Stimulated activated CD8-positive, alpha-beta memory T cell treated with anti-CD3 and anti-CD28 coated beads, Interleukin-2, amount 100 ng/mL, for 1 hour (primary cell): ENCODE results near the gene MBD5.

Experiments used
- DNase-seq, 2 donors: peaks; one replicate each; pipeline ENCODE4 v3.0.0-alpha.2; 2020; ENCODE audit warnings: low read depth in 2 of 2

Gene MBD5

GRCh38 chr2:148546270-148546669, 525.4 kb downstream of the MBD5 start:
- DNase-seq = no peak

- no peak for DNase-seq
Observed at GRCh38 chr2:148548716-148549400, 528.0 kb downstream of the MBD5 start.

GRCh38 chr2:148552675-148553331, 531.9 kb downstream of the MBD5 start:
- DNase-seq = peak in 1 of 2 donors; percentile 9

DNA sequence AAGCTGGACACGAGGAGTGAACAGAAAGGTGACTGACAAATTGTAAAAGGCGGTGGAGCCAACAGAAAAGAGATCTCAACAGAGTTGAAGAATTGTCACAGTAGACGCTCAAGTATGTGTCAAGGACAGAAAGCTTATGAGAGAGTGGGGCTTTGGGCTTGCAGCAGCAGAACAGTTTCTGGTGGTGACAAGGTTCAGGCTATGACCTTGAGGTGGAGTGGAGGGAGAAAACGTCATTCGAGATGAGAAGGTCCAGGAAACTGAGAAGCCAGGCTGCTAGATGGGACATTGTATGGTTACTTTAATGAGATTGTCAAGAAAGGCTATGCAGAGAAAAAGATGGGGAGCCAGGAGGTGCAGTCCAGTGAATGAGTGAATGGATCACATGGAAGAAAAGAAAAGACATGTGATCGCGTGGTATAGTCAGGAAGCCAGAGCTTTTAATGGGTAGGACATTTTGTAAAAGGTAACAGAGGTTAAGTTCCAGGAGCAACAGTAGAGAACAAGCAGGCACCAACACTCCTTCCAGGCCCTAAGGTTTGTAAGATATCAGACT, 532.5 kb downstream of the MBD5 start:
- DNase-seq = no peak

GRCh38 chr2:148554459-148555247, 533.8 kb downstream of the MBD5 start:
- no peak for DNase-seq

- no peak for DNase-seq
Observed at GRCh38 chr2:148555622-148556294, 534.9 kb downstream of the MBD5 start.

DNA sequence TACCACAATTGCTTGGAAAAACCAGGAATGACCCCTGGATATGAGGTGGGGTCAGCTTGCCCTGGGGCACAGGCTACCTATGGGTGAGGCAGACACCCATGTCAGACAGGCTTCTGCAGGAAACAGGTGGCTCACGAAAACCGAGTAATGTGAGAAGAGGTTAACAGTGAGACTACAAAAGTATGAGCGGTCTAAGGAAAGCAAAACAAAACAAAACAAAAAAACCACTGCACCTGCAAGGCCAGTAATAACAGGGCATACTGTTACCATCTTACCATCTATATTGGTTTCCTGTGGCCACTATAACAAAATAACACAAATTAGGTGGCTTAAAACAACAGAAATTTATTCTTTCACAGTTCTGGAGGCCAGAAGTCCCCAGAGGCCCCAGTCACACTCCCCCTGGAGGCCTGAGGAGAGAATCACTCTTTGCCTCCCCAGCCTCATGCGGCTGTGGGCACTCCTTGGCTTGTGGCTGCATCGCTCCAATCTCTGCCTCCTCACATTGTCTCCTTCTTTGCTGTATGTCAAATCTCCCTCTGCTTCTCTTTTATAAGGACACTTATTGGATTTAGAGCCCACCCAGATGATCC, 537.0 kb downstream of the MBD5 start:
- no peak for DNase-seq

- DNase-seq = no peak
Observed at GRCh38 chr2:148560496-148560895, 539.6 kb downstream of the MBD5 start.

DNA sequence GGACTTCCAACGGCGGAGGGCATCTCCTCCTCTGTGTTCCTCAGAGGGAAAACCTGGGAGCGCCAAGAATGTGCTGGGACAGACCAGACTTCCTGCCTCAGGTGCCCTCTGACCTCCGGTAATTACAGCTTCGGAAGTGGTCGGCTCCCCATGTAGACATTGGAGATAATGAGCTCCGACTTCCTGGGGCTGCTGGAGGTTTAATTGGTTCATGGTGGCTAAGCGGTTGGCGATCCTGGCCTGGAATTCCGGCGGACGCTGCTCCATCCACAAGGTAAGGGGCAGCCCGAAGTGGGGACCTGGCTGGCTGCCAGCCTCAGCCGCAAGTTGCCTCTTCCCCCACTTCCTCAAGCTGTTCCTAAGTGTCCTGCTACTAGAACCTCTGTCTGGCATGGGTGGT, 540.5 kb downstream of the MBD5 start:
- no peak for DNase-seq

DNA sequence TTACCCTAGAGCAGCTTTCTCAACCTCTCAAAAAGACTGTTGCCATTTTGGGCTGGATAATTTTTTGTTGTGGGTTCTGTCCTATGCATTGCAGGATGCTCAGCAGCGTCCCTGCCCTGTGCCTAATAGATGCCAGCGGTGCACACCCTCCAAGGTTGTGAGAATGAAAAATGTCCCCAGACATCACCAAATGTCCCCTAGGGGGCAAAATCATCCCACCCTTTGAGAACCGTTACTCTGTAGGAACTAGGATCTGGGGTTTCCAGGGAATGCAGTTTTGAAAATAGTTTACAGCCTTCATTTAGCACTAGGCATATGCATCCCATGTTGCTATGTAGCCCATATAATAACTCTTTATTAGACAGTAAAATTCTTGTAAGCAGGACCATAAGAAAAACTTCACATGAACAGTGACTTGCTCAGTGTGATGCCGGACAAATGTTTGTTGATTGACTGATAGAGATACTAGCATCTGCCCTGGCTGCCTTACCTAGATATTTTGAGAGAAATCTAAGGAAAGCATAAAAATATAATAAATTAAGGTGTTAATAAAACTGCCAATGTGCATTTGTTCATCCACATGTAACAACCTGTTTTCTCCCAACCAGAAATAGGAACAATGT, 544.5 kb downstream of the MBD5 start:
- no peak for DNase-seq
